AG04450 (cell line): Measurements from ENCODE around the gene ZNF502. TPM values are rescaled to one million over a fixed set of nuclear protein-coding genes. Genes with fewer than 3 reads are reported as not detected.

Experiments
- CTCF ChIA-PET: fragments of 300-600, 350-600 bp; formaldehyde crosslinking; extraction: SDS; loops from one replicate; lab custom pipeline; 2022; ENCODE audit warnings: antibody characterized with exemption, inconsistent platforms; lab: Charles Lee
- POLR2A ChIA-PET: fragments of 350-600 bp; formaldehyde crosslinking; extraction: SDS; loops from one replicate; lab custom pipeline; 2021; ENCODE audit warnings: antibody characterized with exemption, inconsistent platforms; lab: Yijun Ruan, JAX
- DNase-seq: peaks from one replicate; pipeline ENCODE4 v3.0.0-alpha.2; 2011; ENCODE audit warnings: low read depth, low spot score
- H3K27ac ChIP-seq: one replicate; pipeline ENCODE4 v1.5.1; 2012; ENCODE audit warnings: low read depth, low read length, control low read depth
- H3K27me3 ChIP-seq: one replicate; pipeline ENCODE4 v1.6.0; 2012; ENCODE audit warnings: low read length; ENCODE audit not compliant: control insufficient read depth, insufficient read depth
- H3K4me3 ChIP-seq: 2 replicates; pipeline ENCODE4 v1.5.1; 2011; ENCODE audit warnings: mild to moderate bottlenecking, low read depth, low read length, control low read depth
- H3K9me3 ChIP-seq: 2 replicates; pipeline ENCODE4 v1.5.1; 2012; ENCODE audit warnings: low read length; ENCODE audit not compliant: control insufficient read depth, insufficient read depth
- CTCF ChIP-seq: IDR thresholded peaks from 2 replicates; pipeline ENCODE4 v1.5.1; 2011; ENCODE audit warnings: low read depth, low read length, control low read depth, inconsistent platforms
- polyA plus RNA-seq: library from polyadenylated mRNA; depleted of rRNA; stranded (reverse); fragments of >200 nt; gene quantifications from 2 replicates; pipeline ENCODE4 v1.2.3, GENCODE V29; 2011

ZNF502 gene
- polyA plus RNA-seq, 1 experiment: 4.0 TPM

DNA sequence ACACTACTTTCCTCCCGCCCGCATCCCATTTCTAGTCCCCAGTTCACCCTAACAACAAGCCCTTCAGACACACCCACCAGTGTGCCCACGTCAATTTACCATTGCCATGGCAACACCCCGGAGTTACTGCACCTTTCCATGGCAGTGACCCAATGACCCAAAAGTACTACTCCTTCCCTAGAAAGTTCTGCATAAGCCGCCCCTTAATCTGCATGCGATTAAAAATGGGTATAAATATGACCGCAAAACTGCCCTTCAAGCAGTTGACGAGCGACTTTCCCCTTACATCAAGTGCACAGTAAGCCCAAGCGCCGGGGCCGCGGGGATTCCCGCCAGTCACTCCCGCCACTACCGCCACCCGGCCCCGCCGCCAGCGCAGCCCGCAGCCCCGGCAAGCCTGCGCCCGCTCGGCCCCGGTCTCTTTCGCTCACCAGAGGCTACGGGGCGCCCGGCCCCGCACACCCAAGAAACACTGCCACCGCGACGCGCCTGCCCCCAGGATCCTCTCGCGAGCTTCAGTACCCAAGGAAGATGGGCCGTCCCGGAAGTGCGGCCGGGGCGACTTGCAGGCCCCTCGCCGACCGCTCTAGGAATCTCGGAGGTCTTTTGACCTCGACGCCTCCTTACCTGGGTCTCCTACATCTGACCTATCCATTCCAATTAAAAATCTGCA is 27.2 kb upstream of the ZNF502 start:
- DNase-seq: peak; percentile 59
- ChIA-PET POLR2A (interaction anchor here (1.3 kb wide), 1 partner anchor 101 kb away, joined by 6 read pairs; the partner anchor contains the start of gene ZNF660), CTCF (no interaction called here)
- H3K4me3 ChIP-seq: peak overlapping the region; percentile 67
- H3K27me3 ChIP-seq: no peaks in the 10 kb centered on the region
- TF ChIP-seq CTCF: no peak
- H3K9me3 ChIP-seq: peaks cover 18% of the 10 kb centered on the region; the same call in 1 of the 2 replicates
- no peak overlapping the region for H3K27ac ChIP-seq

DNA sequence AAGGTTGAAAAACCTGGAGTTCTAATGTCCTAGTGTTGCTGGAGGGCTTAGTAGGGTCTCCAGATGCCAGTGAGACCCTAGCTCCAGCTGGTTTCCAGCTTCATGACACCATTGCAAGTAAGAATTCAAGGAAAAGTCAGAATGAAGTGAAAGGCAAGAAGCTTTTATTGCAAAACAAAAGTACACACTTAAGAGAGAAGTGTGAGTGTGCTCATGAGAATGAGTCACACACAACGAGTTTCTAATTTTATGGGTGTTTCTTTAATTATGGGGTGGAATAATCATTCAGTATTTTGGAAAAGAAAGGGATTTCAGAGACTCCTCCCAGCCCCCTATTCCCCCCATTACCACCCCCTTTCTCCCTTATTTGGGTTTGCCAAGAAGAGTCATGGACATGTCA is 24.6 kb upstream of the ZNF502 start:
- H3K27me3 ChIP-seq: no peaks in the 10 kb centered on the region
- TF ChIP-seq CTCF: no peak
- no peak for DNase-seq
- no peak overlapping the region for H3K27ac ChIP-seq
- POLR2A ChIA-PET: no interaction called here
- no peak overlapping the region for H3K4me3 ChIP-seq
- CTCF ChIA-PET: no interaction called here
- peaks cover 15% of the 10 kb centered on the region; the same call in 1 of the 2 replicates for H3K9me3 ChIP-seq

GRCh38 chr3:44721231-44722102 is 9.0 kb downstream of the ZNF502 start:
- DNase-seq: no peak
- no peak for TF ChIP-seq CTCF
- POLR2A ChIA-PET: no interaction called here
- no peak overlapping the region for H3K4me3 ChIP-seq
- H3K27ac ChIP-seq: no peak overlapping the region
- H3K9me3 ChIP-seq: peaks cover 60% of the 10 kb centered on the region
- CTCF ChIA-PET: no interaction called here
- no peaks in the 10 kb centered on the region for H3K27me3 ChIP-seq

DNA sequence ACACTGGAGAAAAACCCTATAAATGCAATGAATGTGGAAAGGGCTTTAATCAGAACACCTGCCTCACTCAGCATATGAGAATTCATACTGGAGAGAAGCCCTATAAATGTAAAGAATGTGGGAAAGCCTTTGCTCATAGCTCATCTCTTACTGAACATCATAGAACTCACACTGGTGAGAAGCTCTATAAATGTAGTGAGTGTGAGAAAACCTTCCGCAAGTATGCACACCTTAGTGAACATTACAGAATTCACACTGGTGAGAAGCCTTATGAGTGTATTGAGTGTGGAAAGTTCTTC is 9.6 kb downstream of the ZNF502 start:
- Histone ChIP-seq H3K27ac (no peak overlapping the region), H3K4me3 (no peak overlapping the region), H3K27me3 (no peaks in the 10 kb centered on the region), H3K9me3 (peaks cover 65% of the 10 kb centered on the region)
- TF ChIP-seq CTCF: no peak
- ChIA-PET CTCF (no interaction called here), POLR2A (no interaction called here)
- DNase-seq: no peak

- POLR2A ChIA-PET: interaction anchor here (0.6 to 1.6 kb wide), 5 partner anchors 15 to 81 kb away, joined by 4 to 18 read pairs (median 6); partner anchors contain the start of genes KIAA1143, KIF15, ZNF35 and ZNF502
- CTCF ChIA-PET: interaction anchor here (2.2 kb wide), 1 partner anchor 185 kb away, joined by 8 read pairs; no protein-coding TSS in a partner anchor
- peak within 1 kb of the TSS; percentile 53 for H3K27ac ChIP-seq
- H3K4me3 ChIP-seq: peak within 1 kb of the TSS; percentile 74
- no peak for TF ChIP-seq CTCF
- peak; percentile 67 for DNase-seq
- H3K27me3 ChIP-seq: no peaks in the 10 kb centered on the region
- peaks cover 62% of the 10 kb centered on the region for H3K9me3 ChIP-seq
These were observed 17.0 kb downstream of the ZNF502 start, which contains the start of gene ZNF501 for GRCh38 chr3:44729384-44729910. ZNF501 (plus strand) TSS chr3:44729635; CDS start chr3:44734422, 4,787 bp downstream.
